ENCODE data around the gene DOK6. TPM values are rescaled to one million over a fixed set of nuclear protein-coding genes. Genes with fewer than 3 reads are reported as not detected.

DOK6 gene
- total and polyA plus RNA-seq, 10 of the 15 experiments (the other 5 are each of a cell fraction or from before 2014, with no cell fraction given): 0.01 to 0.09 (median 0.04) TPM; not detected in 4

- FAIRE-seq (no peak), DNase-seq (ENCODE audit: low read depth, low spot score) (no peak), ATAC-seq (no peak)
- ChIA-PET CTCF (no interaction called here), POLR2A (no interaction called here), SMC1A (ENCODE audit: uncharacterized antibody, unreplicated experiment) (no interaction called here), RAD21 (ENCODE audit: unreplicated experiment) (no interaction called here)
- H3K4me2 ChIP-seq (ENCODE audit: control insufficient read depth, insufficient read depth): no peak overlapping the region
- H3K4me3 ChIP-seq: no peak overlapping the region
- no peaks in the 10 kb centered on the region for H3K9me3 ChIP-seq (replicated peaks; ENCODE audit: control insufficient read depth, insufficient read depth, low read length)
- in situ Hi-C loops (cut with MboI): no loop called here
- no peaks in the 10 kb centered on the region for H3K79me2 ChIP-seq (ENCODE audit: control insufficient read depth, insufficient read depth, low read length)
- intact Hi-C loops (cut with micrococcal nuclease; ENCODE audit: unreplicated experiment): no loop called here
- WGBS (ENCODE audit: insufficient coverage, insufficient replicate concordance, low lambda C conversion rate, missing lambda C conversion rate): 0% methylated on average over 1 of the region's 1 CpG
- H2AFZ ChIP-seq (ENCODE audit: control insufficient read depth, low read depth, low read length): no peak overlapping the region
- no peaks in the 10 kb centered on the region for H3K27me3 ChIP-seq (replicated peaks in 1 of 2; ENCODE audit: control insufficient read depth in 2 of 2, insufficient read depth in 2 of 2, low read length in 1 of 2)
- no peaks in the 10 kb centered on the region for H3K4me1 ChIP-seq (ENCODE audit: control insufficient read depth, insufficient read depth, low read length)
- H3K36me3 ChIP-seq (ENCODE audit: control insufficient read depth in 2 of 2, insufficient read depth in 2 of 2, low read length in 1 of 2): no peaks in the 10 kb centered on the region
- no TSS peak for BruUV-seq (replicated peaks)
- H4K20me1 ChIP-seq (ENCODE audit: control insufficient read depth, insufficient read depth): no peaks in the 10 kb centered on the region
- no peak overlapping the region for H3K27ac ChIP-seq (ENCODE audit: control insufficient read depth, insufficient read depth)
- H3K9ac ChIP-seq (ENCODE audit: control insufficient read depth, insufficient read depth, low read length): no peak overlapping the region
- no peak for TF ChIP-seq ZNF687 (IDR thresholded peaks at IDR 0.05)
These were observed 89.4 kb downstream of the DOK6 start for GRCh38 chr18:69490072-69490471.

- SMC1A ChIA-PET (ENCODE audit: uncharacterized antibody, unreplicated experiment): no interaction called here
- Histone ChIP-seq H3K4me1 (ENCODE audit: control insufficient read depth, insufficient read depth, low read length) (no peaks in the 10 kb centered on the region), H3K4me3 (no peak overlapping the region), H3K36me3 (ENCODE audit: control insufficient read depth in 2 of 2, insufficient read depth in 2 of 2, low read length in 1 of 2) (no peaks in the 10 kb centered on the region), H3K79me2 (ENCODE audit: control insufficient read depth, insufficient read depth, low read length) (no peaks in the 10 kb centered on the region), H3K27me3 (replicated peaks in 1 of 2; ENCODE audit: control insufficient read depth in 2 of 2, insufficient read depth in 2 of 2, low read length in 1 of 2) (no peaks in the 10 kb centered on the region), H3K27ac (ENCODE audit: control insufficient read depth, insufficient read depth) (no peak overlapping the region), H3K9ac (ENCODE audit: control insufficient read depth, insufficient read depth, low read length) (no peak overlapping the region), H4K20me1 (ENCODE audit: control insufficient read depth, insufficient read depth) (no peaks in the 10 kb centered on the region), H3K9me3 (replicated peaks; ENCODE audit: control insufficient read depth, insufficient read depth, low read length) (no peaks in the 10 kb centered on the region), H2AFZ (ENCODE audit: control insufficient read depth, low read depth, low read length) (no peak overlapping the region), H3K4me2 (ENCODE audit: control insufficient read depth, insufficient read depth) (no peak overlapping the region)
- POLR2A ChIA-PET: no interaction called here
- CTCF ChIA-PET: no interaction called here
- BruUV-seq (replicated peaks): no TSS peak
- intact Hi-C loops (cut with micrococcal nuclease; ENCODE audit: unreplicated experiment): no loop called here
- 47% methylated on average over 4 of the region's 4 CpGs for WGBS (ENCODE audit: insufficient coverage, insufficient replicate concordance, low lambda C conversion rate, missing lambda C conversion rate)
- in situ Hi-C loops (cut with MboI): no loop called here
- DNase-seq (ENCODE audit: low read depth, low spot score) (no peak), FAIRE-seq (no peak), ATAC-seq (no peak)
- RAD21 ChIA-PET (ENCODE audit: unreplicated experiment): no interaction called here
- no peak for TF ChIP-seq YY1 (IDR thresholded peaks at IDR 0.05; ENCODE audit: low read depth, low read length)
- TF ChIP-seq SIN3A (IDR thresholded peaks at IDR 0.05; ENCODE audit: low read depth, low read length): no peak
- no peak for TF ChIP-seq EED (IDR thresholded peaks at IDR 0.05; ENCODE audit: low read depth)
- TF ChIP-seq PBX3 (IDR thresholded peaks at IDR 0.05; ENCODE audit: insufficient replicate concordance, low read depth, low read length): no peak
- no peak for TF ChIP-seq ASH2L (IDR thresholded peaks at IDR 0.05; ENCODE audit: borderline replicate concordance, low read depth)
- no peak for TF ChIP-seq HDAC2 (IDR thresholded peaks at IDR 0.05)
- TF ChIP-seq SMARCA5 (IDR thresholded peaks at IDR 0.05): no peak
- TF ChIP-seq, protein P1, sequence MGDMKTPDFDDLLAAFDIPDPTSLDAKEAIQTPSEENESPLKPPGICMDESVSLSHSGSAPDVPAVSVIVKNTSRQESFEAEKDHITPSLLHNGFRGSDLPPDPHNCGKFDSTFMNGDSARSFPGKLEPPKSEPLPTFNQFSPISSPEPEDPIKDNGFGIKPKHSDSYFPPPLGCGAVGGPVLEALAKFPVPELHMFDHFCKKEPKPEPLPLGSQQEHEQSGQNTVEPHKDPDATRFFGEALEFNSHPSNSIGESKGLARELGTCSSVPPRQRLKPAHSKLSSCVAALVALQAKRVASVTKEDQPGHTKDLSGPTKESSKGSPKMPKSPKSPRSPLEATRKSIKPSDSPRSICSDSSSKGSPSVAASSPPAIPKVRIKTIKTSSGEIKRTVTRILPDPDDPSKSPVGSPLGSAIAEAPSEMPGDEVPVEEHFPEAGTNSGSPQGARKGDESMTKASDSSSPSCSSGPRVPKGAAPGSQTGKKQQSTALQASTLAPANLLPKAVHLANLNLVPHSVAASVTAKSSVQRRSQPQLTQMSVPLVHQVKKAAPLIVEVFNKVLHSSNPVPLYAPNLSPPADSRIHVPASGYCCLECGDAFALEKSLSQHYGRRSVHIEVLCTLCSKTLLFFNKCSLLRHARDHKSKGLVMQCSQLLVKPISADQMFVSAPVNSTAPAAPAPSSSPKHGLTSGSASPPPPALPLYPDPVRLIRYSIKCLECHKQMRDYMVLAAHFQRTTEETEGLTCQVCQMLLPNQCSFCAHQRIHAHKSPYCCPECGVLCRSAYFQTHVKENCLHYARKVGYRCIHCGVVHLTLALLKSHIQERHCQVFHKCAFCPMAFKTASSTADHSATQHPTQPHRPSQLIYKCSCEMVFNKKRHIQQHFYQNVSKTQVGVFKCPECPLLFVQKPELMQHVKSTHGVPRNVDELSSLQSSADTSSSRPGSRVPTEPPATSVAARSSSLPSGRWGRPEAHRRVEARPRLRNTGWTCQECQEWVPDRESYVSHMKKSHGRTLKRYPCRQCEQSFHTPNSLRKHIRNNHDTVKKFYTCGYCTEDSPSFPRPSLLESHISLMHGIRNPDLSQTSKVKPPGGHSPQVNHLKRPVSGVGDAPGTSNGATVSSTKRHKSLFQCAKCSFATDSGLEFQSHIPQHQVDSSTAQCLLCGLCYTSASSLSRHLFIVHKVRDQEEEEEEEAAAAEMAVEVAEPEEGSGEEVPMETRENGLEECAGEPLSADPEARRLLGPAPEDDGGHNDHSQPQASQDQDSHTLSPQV (IDR thresholded peaks at IDR 0.05): no peak
These were observed 90.1 kb downstream of the DOK6 start for GRCh38 chr18:69490813-69491212.
